Skin epidermis (tissue), 12 donors: ENCODE data around the gene RPL22.

Experiments
- H3K27ac ChIP-seq, 21 experiments: fragments of 200-600 bp; sonication (generic) in 11 of 21; one replicate each; pipeline ENCODE4 v1.5.0; 2020; ENCODE audit warnings: mild to moderate bottlenecking in 3 of 21, inconsistent platforms in 2 of 21, moderate library complexity in 2 of 21
- H3K4me3 ChIP-seq, 7 experiments: fragments of 200-600 bp; sonication (generic) in 2 of 7; one replicate each; pipeline ENCODE4 v1.5.0; 2020; ENCODE audit warnings: inconsistent platforms in 2 of 7, mild to moderate bottlenecking in 2 of 7, moderate library complexity in 1 of 7

The RPL22 gene

GRCh38 chr1:6207075-6207885 lies 7.9 kb upstream of the RPL22 start:
- H3K4me3 ChIP-seq = peak overlapping the region in 1 of 7 experiments; percentile 50
- no peak overlapping the region for H3K27ac ChIP-seq

GRCh38 chr1:6206520-6206855 lies 7.1 kb upstream of the RPL22 start:
- peak overlapping the region; percentile 28 to 50 (median 35) for H3K4me3 ChIP-seq
- peak overlapping the region in 10 of 21 experiments; percentile 4 to 60 (median 41) for H3K27ac ChIP-seq

- Histone ChIP-seq H3K4me3 (peak within 1 kb of the TSS; percentile 28 to 50 (median 35)), H3K27ac (peak within 1 kb of the TSS in 14 of 21 experiments; percentile 4 to 60 (median 39))
Measured at GRCh38 chr1:6205849-6206519, 6.6 kb upstream of the RPL22 start, which contains the start of gene RNF207. Gene RNF207, plus strand, starts transcription at chr1:6206119. Its CDS starts 417 bp downstream, at chr1:6206536.

GRCh38 chr1:6202256-6202655 lies 2.9 kb upstream of the RPL22 start:
- no peak overlapping the region for H3K4me3 ChIP-seq
- no peak overlapping the region for H3K27ac ChIP-seq

- Histone ChIP-seq H3K27ac (peak overlapping the region in 20 of 21 experiments; percentile 83 to 98 (median 92)), H3K4me3 (peak overlapping the region; percentile 21 to 100 (median 91))
Measured at GRCh38 chr1:6200188-6200809, 904 bp upstream of the RPL22 start.

- Histone ChIP-seq H3K4me3 (peak overlapping the region; percentile 85 to 100 (median 95)), H3K27ac (peak overlapping the region; percentile 83 to 98 (median 92))
Measured at GRCh38 chr1:6198646-6199297, 623 bp downstream of the RPL22 start.

GRCh38 chr1:6197746-6198427 lies 1.5 kb downstream of the RPL22 start:
- peak overlapping the region; percentile 85 to 100 (median 95) for H3K4me3 ChIP-seq
- H3K27ac ChIP-seq = peak overlapping the region in 3 of 21 experiments; percentile 91 to 95 (median 95)

GRCh38 chr1:6191968-6192367 lies 7.4 kb downstream of the RPL22 start:
- no peak overlapping the region for H3K27ac ChIP-seq
- no peak overlapping the region for H3K4me3 ChIP-seq

GRCh38 chr1:6188466-6188865 lies 10.9 kb downstream of the RPL22 start:
- H3K4me3 ChIP-seq = no peak overlapping the region
- no peak overlapping the region for H3K27ac ChIP-seq

GRCh38 chr1:6185635-6186382 lies 13.6 kb downstream of the RPL22 start:
- Histone ChIP-seq H3K27ac (no peak overlapping the region), H3K4me3 (no peak overlapping the region)

- Histone ChIP-seq H3K4me3 (no peak overlapping the region), H3K27ac (no peak overlapping the region)
Measured at GRCh38 chr1:6185151-6185550, 14.2 kb downstream of the RPL22 start.

GRCh38 chr1:6184083-6184783 lies 15.2 kb downstream of the RPL22 start:
- Histone ChIP-seq H3K27ac (no peak overlapping the region), H3K4me3 (no peak overlapping the region)

- H3K27ac ChIP-seq = no peak overlapping the region
- no peak overlapping the region for H3K4me3 ChIP-seq
Measured at GRCh38 chr1:6183520-6183989, 15.8 kb downstream of the RPL22 start.

- H3K27ac ChIP-seq = no peak overlapping the region
- H3K4me3 ChIP-seq = no peak overlapping the region
Measured at GRCh38 chr1:6181347-6181770, 18.0 kb downstream of the RPL22 start.

GRCh38 chr1:6180707-6181311 lies 18.6 kb downstream of the RPL22 start:
- Histone ChIP-seq H3K4me3 (no peak overlapping the region), H3K27ac (no peak overlapping the region)

GRCh38 chr1:6180268-6180706 lies 19.1 kb downstream of the RPL22 start, which contains the start of gene CHD5:
Gene CHD5, minus strand, starts transcription at chr1:6180321. Its CDS starts 298 bp downstream, at chr1:6180023.
- Histone ChIP-seq H3K4me3 (peak within 1 kb of the TSS in 3 of 7 experiments; percentile 9 to 19 (median 15)), H3K27ac (no peak within 1 kb of the TSS)

- Histone ChIP-seq H3K27ac (no peak overlapping the region), H3K4me3 (peak overlapping the region in 3 of 7 experiments; percentile 9 to 19 (median 15))
Measured at GRCh38 chr1:6179564-6180175, 19.7 kb downstream of the RPL22 start.
